ENCODE measurements around the gene MEF2B. TPM values are rescaled to one million over a fixed set of nuclear protein-coding genes. Genes with fewer than 3 reads are reported as not detected.
"Not testable (repeated sequence)": the region's sequence is repeated elsewhere in the genome, so short reads cannot be mapped to it uniquely, and the experiment has no call there.

MEF2B gene
- total RNA-seq, 1 experiment from 2014 or later, result not detected

DNA sequence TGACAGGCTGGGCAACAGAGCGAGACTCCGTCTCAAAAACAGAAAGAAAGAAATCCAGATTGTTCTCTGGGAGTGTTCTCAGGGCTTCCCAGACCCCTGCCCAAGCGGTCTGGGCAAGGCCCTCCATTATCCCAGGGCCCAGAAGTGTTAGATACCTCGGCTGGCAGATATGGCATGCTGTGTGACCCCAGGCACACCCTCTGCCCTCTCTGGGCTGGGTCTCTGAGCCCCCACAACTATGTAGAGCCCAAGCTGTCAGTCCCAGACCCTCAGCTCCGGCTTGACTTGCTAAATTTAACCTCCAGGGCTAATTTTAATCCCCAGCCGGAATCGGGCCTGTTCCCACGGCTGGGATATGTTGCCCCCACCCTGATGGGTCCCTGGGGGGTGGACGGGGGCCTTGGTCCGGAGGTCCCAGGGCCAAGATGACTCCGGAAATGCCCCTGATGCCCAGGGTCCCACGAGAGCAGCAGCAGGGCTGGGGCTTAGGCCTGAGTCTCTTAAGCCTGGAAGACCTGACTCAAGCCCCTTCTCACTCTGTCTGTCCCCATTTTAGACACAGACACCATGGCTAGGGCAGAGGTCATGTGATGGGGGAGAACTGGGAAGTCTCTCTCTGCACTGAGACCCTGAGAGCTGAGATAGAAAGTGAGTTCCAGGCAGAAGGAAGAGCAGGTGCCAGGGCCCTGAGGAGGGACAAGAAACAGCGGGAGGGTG is 17.2 kb downstream of the MEF2B start:
- Histone ChIP-seq H3K27me3 (no peaks in the 10 kb centered on the region), H3K4me3 (no peak overlapping the region), H3K36me3 (no peaks in the 10 kb centered on the region; the same call in 1 of the 2 replicates), H3K4me1 (no peaks in the 10 kb centered on the region), H3K9me3 (replicated peaks) (no peaks in the 10 kb centered on the region), H3K27ac (no peak overlapping the region)
- no peak for DNase-seq

DNA sequence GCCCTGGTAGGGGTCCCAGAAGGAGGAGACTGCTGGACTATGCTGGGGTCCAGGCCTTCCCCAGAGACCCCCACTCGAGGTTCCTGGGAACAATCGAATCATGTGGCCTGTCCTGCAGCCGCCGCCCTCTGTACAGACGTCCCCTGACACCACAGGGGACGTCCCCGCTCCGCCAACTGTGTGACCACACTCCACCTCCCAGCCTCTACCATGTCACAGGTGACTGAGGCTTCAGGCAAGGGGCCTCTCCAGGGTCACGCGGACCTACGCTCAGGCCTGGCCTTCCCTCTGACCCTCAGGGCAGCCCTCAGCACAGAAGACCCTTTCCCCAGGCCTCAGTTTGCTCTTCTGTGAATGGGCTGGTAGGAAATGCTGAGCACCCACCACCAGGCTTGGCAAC is 18.6 kb downstream of the MEF2B start:
- H3K36me3 ChIP-seq, result no peaks in the 10 kb centered on the region; the same call in 1 of the 2 replicates
- no peaks in the 10 kb centered on the region for H3K9me3 ChIP-seq (replicated peaks)
- H3K27ac ChIP-seq, result no peak overlapping the region
- H3K27me3 ChIP-seq, result no peaks in the 10 kb centered on the region
- no peak overlapping the region for H3K4me3 ChIP-seq
- no peak for DNase-seq
- no peaks in the 10 kb centered on the region for H3K4me1 ChIP-seq

GRCh38 chr19:19149435-19149834 is 20.6 kb downstream of the MEF2B start:
- no peak overlapping the region for H3K27ac ChIP-seq
- H3K27me3 ChIP-seq, result no peaks in the 10 kb centered on the region
- no peak for DNase-seq
- H3K4me3 ChIP-seq, result no peak overlapping the region
- H3K36me3 ChIP-seq, result no peaks in the 10 kb centered on the region
- H3K9me3 ChIP-seq (replicated peaks), result no peaks in the 10 kb centered on the region
- H3K4me1 ChIP-seq, result no peaks in the 10 kb centered on the region

GRCh38 chr19:19148504-19148903 is 21.6 kb downstream of the MEF2B start:
- not testable (repeated sequence) for H3K36me3 ChIP-seq; H3K9me3 ChIP-seq (replicated peaks); H3K27me3 ChIP-seq; DNase-seq; H3K4me3 ChIP-seq; H3K27ac ChIP-seq; H3K4me1 ChIP-seq

DNA sequence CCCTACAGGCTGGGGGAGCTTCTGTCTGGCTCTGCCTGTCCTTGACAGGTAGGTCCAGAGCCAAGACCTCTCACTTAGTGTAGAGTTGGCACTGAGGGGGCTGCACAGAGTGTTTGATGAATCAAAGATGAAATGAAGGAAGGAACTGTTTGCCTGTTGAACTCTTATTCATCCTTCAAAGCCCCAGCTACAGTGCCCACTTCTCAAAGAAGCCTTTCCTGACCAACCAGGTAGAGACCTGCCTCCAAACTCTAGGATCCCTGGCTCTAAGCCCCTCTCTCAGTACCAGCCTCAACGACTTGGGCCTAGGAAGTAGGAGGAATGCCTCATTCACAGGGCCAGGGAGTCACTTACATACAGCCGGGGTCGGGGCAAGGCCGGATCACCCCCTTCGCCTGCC is 22.7 kb downstream of the MEF2B start:
- H3K4me3 ChIP-seq, result no peak overlapping the region
- H3K9me3 ChIP-seq (replicated peaks), result no peaks in the 10 kb centered on the region
- no peaks in the 10 kb centered on the region for H3K4me1 ChIP-seq
- DNase-seq, result no peak
- no peaks in the 10 kb centered on the region for H3K27me3 ChIP-seq
- no peak overlapping the region for H3K27ac ChIP-seq
- no peaks in the 10 kb centered on the region for H3K36me3 ChIP-seq

- H3K27ac ChIP-seq, result no peak overlapping the region
These were observed 23.2 kb downstream of the MEF2B start for GRCh38 chr19:19146865-19147264.

DNA sequence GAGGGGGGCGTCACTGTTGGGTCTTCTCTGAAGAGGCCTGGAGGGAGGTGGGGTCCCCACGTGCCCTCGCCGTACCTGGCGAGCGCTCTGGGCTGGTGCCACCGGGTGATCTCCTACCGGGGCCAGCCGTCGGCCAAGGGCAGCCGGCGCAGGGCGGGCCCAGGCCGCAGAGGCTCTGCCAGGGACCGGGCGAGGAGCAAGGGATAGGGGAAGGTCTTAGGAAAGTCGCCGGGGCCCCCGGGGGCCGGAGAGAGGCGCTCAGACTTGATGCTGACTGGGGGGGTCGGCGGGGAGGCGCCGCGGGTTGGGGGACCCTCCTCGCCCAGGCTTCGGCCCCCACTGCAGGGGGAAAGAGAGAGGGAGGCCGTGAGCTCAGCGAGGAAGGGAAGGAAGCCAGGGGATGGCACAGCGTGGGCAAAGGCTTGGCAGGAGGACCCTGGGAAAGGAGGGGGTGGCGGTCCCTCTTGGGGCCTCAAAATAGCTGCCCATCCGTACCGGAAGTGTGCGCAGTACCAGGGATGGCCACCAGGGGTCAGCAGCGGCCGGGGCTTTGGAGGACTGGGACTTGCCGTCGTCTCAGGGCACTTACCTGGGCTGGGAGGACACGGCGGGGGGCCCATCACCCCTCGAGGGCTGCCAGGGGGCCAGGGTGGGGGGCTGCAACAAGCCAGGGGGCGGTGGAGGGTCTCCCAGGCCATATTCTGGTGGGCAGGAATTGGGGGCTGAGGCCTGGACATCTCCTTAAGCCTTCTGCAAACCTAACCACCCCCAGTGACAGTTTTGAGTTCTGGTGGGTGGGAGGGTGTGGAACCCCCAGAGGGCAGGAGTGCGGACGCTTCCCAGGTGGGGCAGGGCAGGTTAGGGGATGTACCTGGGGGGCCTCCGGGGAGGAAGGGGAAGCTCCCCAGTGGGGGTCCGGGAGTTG is 24.1 kb downstream of the MEF2B start:
- no peaks in the 10 kb centered on the region for H3K36me3 ChIP-seq
- H3K27me3 ChIP-seq, result no peaks in the 10 kb centered on the region
- H3K4me3 ChIP-seq, result no peak overlapping the region
- peak; percentile 66 to 82 for DNase-seq
- H3K9me3 ChIP-seq (replicated peaks), result no peaks in the 10 kb centered on the region
- no peaks in the 10 kb centered on the region for H3K4me1 ChIP-seq
- no peak overlapping the region for H3K27ac ChIP-seq

More at GRCh38 chr19:19146865-19147264, 23.2 kb downstream of the MEF2B start:
- no peak for DNase-seq
- Histone ChIP-seq H3K4me3 (no peak overlapping the region), H3K27me3 (no peaks in the 10 kb centered on the region), H3K9me3 (replicated peaks) (no peaks in the 10 kb centered on the region), H3K36me3 (no peaks in the 10 kb centered on the region), H3K4me1 (no peaks in the 10 kb centered on the region)

- H3K27me3 ChIP-seq, result no peaks in the 10 kb centered on the region
- no peak overlapping the region for H3K4me3 ChIP-seq
- H3K27ac ChIP-seq, result no peak overlapping the region
- no peaks in the 10 kb centered on the region for H3K4me1 ChIP-seq
- no peaks in the 10 kb centered on the region for H3K36me3 ChIP-seq
- DNase-seq, result no peak
- no peaks in the 10 kb centered on the region for H3K9me3 ChIP-seq (replicated peaks)
These were observed 24.8 kb downstream of the MEF2B start for GRCh38 chr19:19145281-19145680.

DNA sequence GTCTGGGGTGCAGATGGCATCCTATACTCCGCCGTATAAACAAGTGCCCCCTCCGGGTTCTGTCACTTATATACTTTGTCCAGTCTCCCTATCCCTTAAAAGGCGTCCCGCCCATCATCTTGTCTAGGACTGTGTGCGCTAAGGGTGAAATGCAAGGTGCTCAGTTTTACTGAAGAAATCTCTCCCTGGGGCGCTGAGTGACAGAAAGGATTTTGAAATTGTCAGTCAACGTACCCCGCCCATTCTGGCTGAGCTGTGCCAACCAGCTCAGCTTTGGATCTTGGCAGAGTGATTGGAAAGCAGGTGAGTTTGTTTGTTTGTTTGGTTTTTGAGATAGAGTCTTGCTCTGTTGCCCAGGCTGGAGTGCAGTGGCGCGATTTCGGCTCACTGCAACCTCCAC is 27.7 kb downstream of the MEF2B start:
- Histone ChIP-seq H3K4me1 (no peaks in the 10 kb centered on the region), H3K36me3 (no peaks in the 10 kb centered on the region), H3K27me3 (no peaks in the 10 kb centered on the region), H3K27ac (no peak overlapping the region), H3K9me3 (replicated peaks) (no peaks in the 10 kb centered on the region), H3K4me3 (no peak overlapping the region)
- no peak for DNase-seq

GRCh38 chr19:19140476-19140875 is 29.6 kb downstream of the MEF2B start:
- Histone ChIP-seq H3K27ac (no peak overlapping the region), H3K27me3 (no peaks in the 10 kb centered on the region), H3K4me1 (no peaks in the 10 kb centered on the region), H3K36me3 (no peaks in the 10 kb centered on the region), H3K4me3 (no peak overlapping the region), H3K9me3 (replicated peaks) (no peaks in the 10 kb centered on the region)
- no peak for DNase-seq

DNA sequence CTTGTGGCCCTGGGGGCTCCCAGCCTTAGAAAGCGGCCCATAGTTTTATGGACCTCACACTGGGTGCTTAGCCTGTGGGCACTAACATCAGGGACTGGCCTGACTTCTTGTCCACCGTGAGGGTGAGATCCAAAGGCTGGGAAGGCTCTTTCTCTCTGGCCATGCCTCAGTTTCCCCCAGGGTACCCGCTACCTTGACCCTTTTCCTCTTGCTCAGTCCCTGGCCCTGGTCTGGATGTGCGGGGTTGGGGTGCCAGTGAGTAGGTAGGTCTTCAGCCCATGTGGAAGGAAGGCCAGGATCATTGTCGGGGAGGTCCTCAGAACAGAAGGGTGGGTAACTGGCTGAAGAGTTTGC is 30.2 kb downstream of the MEF2B start:
- Histone ChIP-seq H3K4me3 (no peak overlapping the region), H3K4me1 (no peaks in the 10 kb centered on the region), H3K36me3 (no peaks in the 10 kb centered on the region), H3K9me3 (replicated peaks) (no peaks in the 10 kb centered on the region), H3K27me3 (no peaks in the 10 kb centered on the region), H3K27ac (no peak overlapping the region)
- DNase-seq, result no peak

DNA sequence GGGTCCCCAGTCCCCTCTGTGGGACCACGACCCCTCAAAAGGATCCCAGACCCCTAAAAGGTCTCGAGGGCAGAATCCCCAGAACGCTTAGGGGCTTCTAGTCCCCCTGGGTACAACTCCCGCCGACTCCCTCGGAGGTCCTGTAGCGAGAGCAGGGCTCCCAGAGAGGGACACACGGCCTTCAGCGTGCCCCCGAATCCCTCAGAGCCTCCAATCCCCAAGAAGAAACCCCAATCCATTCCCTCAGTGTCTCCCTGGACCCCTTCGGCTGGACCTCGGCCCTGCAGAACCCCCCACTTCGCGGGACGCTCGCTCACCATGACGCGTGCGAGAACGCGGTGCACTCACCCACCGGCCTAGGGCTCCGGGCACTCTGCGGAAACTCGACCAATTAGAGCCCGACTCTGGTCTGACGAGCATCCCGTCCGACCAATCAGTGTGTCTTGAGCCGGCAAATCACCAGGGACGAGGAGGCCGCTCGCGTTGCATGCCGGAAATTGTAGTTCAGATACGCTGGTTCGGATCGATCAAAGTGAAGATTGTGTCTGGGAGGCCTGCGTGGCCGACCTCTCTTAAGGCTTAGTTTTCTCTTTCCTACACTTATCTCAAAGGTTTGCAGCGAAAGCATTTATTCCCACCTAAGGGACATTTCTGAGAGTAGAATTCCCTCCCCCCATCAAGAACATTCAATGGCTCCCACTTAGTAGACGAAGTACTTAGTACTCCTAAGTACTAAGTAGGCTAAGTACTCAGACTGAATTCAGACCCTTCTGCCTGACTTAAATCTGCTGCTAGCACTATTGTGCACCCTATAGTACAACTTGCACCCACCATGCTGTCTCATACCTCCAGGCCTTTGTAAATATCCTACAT is 31.7 kb downstream of the MEF2B start, which contains the start of gene TMEM161A:
TMEM161A (minus strand) TSS at position 370 of the 873 bp plus-strand sequence; CDS start at position 320, 50 bp downstream.
- H3K4me3 ChIP-seq, result peak within 1 kb of the TSS; percentile 67
- H3K27me3 ChIP-seq, result no peaks in the 10 kb centered on the region
- peak within 1 kb of the TSS; percentile 36 for H3K27ac ChIP-seq
- no peaks in the 10 kb centered on the region for H3K4me1 ChIP-seq
- peak; percentile 98 to 99 for DNase-seq
- no peaks in the 10 kb centered on the region for H3K9me3 ChIP-seq (replicated peaks)
- H3K36me3 ChIP-seq, result no peaks in the 10 kb centered on the region

DNA sequence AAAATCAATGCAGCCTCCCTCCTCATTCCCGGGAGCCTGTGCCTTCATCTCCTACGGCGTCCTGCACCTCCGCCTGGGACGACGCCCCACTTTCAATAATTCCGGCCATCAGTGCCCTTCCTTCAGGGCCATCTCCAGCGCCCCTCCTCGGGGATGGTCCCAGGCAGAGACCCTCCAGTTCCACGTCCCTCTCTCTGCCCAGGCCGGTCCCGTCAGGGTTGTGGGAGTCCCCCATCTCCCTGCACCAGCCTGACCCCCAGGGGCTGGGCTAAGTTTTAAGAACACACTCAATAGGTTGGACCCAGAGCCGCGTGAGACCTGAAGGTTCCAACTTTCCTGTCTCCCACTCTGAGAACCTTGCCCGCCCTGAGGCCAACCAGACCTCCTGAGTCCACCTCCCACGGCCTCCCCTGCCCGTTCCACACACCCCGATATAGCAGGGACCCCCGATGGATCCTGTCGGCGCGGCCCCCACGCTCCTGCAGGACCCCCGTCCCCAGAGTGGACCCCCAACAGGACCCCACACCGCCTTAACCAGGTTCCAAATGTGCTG is 32.4 kb downstream of the MEF2B start:
- Histone ChIP-seq H3K27ac (peak overlapping the region; percentile 36), H3K36me3 (no peaks in the 10 kb centered on the region), H3K4me3 (peak overlapping the region; percentile 67), H3K27me3 (no peaks in the 10 kb centered on the region), H3K9me3 (replicated peaks) (no peaks in the 10 kb centered on the region), H3K4me1 (no peaks in the 10 kb centered on the region)
- peak in 1 of 2 experiments; percentile 26 for DNase-seq

GRCh38 chr19:19135713-19136112 is 34.4 kb downstream of the MEF2B start:
- H3K36me3 ChIP-seq; H3K27ac ChIP-seq; H3K4me1 ChIP-seq; H3K4me3 ChIP-seq; H3K9me3 ChIP-seq (replicated peaks); DNase-seq; H3K27me3 ChIP-seq: not testable (repeated sequence)

Measured in SJCRH30 (cell line).